TTC549 (cell line): ENCODE results near the gene TPRA1.
"Not testable (repeated sequence)": the region's sequence is repeated elsewhere in the genome, so short reads cannot be mapped to it uniquely, and the experiment has no call there.

ENCODE experiments used
- FAIRE-seq: peaks from 2 replicates; lab custom pipeline; 2012; peaks lifted over from hg19 to GRCh38; lab: Jason Lieb, UNC

Gene TPRA1

GRCh38 chr3:127536830-127537812 is 53.4 kb downstream of the TPRA1 start:
- FAIRE-seq, result no peak

- FAIRE-seq, result no peak
Observed at GRCh38 chr3:127535901-127536829, 54.4 kb downstream of the TPRA1 start.

- no peak for FAIRE-seq
Observed at GRCh38 chr3:127535106-127535785, 55.3 kb downstream of the TPRA1 start.

GRCh38 chr3:127534564-127534963 is 56.0 kb downstream of the TPRA1 start:
- no peak for FAIRE-seq

- FAIRE-seq, result no peak
Observed at GRCh38 chr3:127534161-127534451, 56.4 kb downstream of the TPRA1 start.

- FAIRE-seq, result no peak
Observed at GRCh38 chr3:127532561-127533203, 57.9 kb downstream of the TPRA1 start.

GRCh38 chr3:127531821-127532220 is 58.7 kb downstream of the TPRA1 start:
- FAIRE-seq, result no peak

GRCh38 chr3:127530863-127531262 is 59.7 kb downstream of the TPRA1 start:
- not testable (repeated sequence) for FAIRE-seq

- no peak for FAIRE-seq
Observed at GRCh38 chr3:127529346-127530188, 61.0 kb downstream of the TPRA1 start.

- no peak for FAIRE-seq
Observed at GRCh38 chr3:127525373-127525772, 65.2 kb downstream of the TPRA1 start.

GRCh38 chr3:127524296-127524896 is 66.1 kb downstream of the TPRA1 start:
- FAIRE-seq, result no peak
